HepG2 (cell line): ENCODE data around the gene LRP5. TPM values are rescaled to one million over a fixed set of nuclear protein-coding genes. Genes with fewer than 3 reads are reported as not detected.

Experiments used
- CREM ChIP-seq, 2 experiments: sonication (generic) in 1 of 2; formaldehyde crosslinking in 1 of 2; IDR thresholded peaks; 2 replicates each; pipeline versions ENCODE4 v1.4.0 to v1.6.1; 2016 to 2020; ENCODE audit warnings: antibody characterized with exemption in 1 of 2, mild to moderate bottlenecking in 1 of 2, missing genetic modification reagents in 1 of 2
- FOXA3 ChIP-seq: IDR thresholded peaks from 2 replicates; pipeline ENCODE4 v1.6.1; 2016; ENCODE audit warnings: missing genetic modification reagents, missing compliant biosample characterization
- HMG20B ChIP-seq: conservative IDR thresholded peaks from 2 replicates; pipeline ENCODE4 v1.6.1; 2016; ENCODE audit warnings: missing genetic modification reagents, missing compliant biosample characterization
- KAT2B ChIP-seq: fragments of 150-350 bp; IDR thresholded peaks from 2 replicates; pipeline ENCODE4 v1.6.1; 2014; ENCODE audit warnings: low read depth, low read length, borderline replicate concordance
- NCOA2 ChIP-seq: sonication (generic); formaldehyde crosslinking; IDR thresholded peaks from 2 replicates; pipeline ENCODE4 v1.8.0; 2022; ENCODE audit warnings: inconsistent platforms
- NCOR1 ChIP-seq: fragments of 200-600 bp; sonication (generic); IDR thresholded peaks from 2 replicates; pipeline ENCODE4 v1.7.0; 2017; ENCODE audit warnings: antibody characterized with exemption, low read length, borderline replicate concordance
- NFIC ChIP-seq: IDR thresholded peaks from 2 replicates; pipeline ENCODE4 v1.6.1; 2012; ENCODE audit warnings: mild to moderate bottlenecking, low read length, inconsistent platforms
- PITX1 ChIP-seq: sonication (generic); formaldehyde crosslinking; IDR thresholded peaks from 2 replicates; pipeline ENCODE4 v1.5.1; 2020; ENCODE audit warnings: mild to moderate bottlenecking, missing genetic modification reagents
- RBFOX2 ChIP-seq: fragments of 200-400 bp; formaldehyde crosslinking; IDR thresholded peaks from 2 replicates; pipeline ENCODE4 v1.6.1; 2017; ENCODE audit warnings: low read depth, mild to moderate bottlenecking, low read length
- RFX1 ChIP-seq: fragments of 450-650 bp; IDR thresholded peaks from 2 replicates; pipeline ENCODE4 v1.6.1; 2017
- SMAD1 ChIP-seq: sonication (generic); formaldehyde crosslinking; IDR thresholded peaks from 2 replicates; pipeline ENCODE4 v1.4.0; 2020; ENCODE audit warnings: missing genetic modification reagents, low read depth, mild to moderate bottlenecking, borderline replicate concordance
- SOX13 ChIP-seq, 3 experiments: fragments of 450-650 bp in 1 of 3; sonication (generic) in 1 of 3; formaldehyde crosslinking in 1 of 3; IDR thresholded peaks in 2 of 3; conservative IDR thresholded peaks in 1 of 3; 2 replicates each; pipeline versions ENCODE4 v1.5.0 to v1.6.1; 2016 to 2020; ENCODE audit warnings: antibody characterized with exemption in 1 of 3, mild to moderate bottlenecking in 1 of 3, missing compliant biosample characterization in 1 of 3, missing genetic modification reagents in 1 of 3, moderate library complexity in 1 of 3
- ZBTB7B ChIP-seq: sonication (generic); formaldehyde crosslinking; IDR thresholded peaks from 2 replicates; pipeline ENCODE4 v1.4.0; 2020; ENCODE audit warnings: missing genetic modification reagents
- ZFP82 ChIP-seq: sonication (generic); formaldehyde crosslinking; IDR thresholded peaks from 2 replicates; pipeline ENCODE4 v1.5.1; 2020; ENCODE audit warnings: mild to moderate bottlenecking, missing genetic modification reagents, borderline replicate concordance
- ZKSCAN8 ChIP-seq: IDR thresholded peaks from 2 replicates; pipeline ENCODE4 v1.6.1; 2016; ENCODE audit warnings: borderline replicate concordance, missing genetic modification reagents, missing compliant biosample characterization
- ZMYM2 ChIP-seq: sonication (generic); formaldehyde crosslinking; IDR thresholded peaks from 2 replicates; pipeline ENCODE4 v1.8.0; 2022; ENCODE audit warnings: mild to moderate bottlenecking, missing genetic modification reagents
- ZNF292 ChIP-seq: sonication (generic); formaldehyde crosslinking; IDR thresholded peaks from 2 replicates; pipeline ENCODE4 v1.8.1; 2022; ENCODE audit warnings: mild to moderate bottlenecking, low read depth, missing genetic modification reagents, borderline replicate concordance
- ZNF570 ChIP-seq: sonication (generic); formaldehyde crosslinking; IDR thresholded peaks from 2 replicates; pipeline ENCODE4 v1.4.0; 2020; ENCODE audit warnings: mild to moderate bottlenecking, missing genetic modification reagents, borderline replicate concordance
- ZNF605 ChIP-seq: sonication (generic); formaldehyde crosslinking; IDR thresholded peaks from 2 replicates; pipeline ENCODE4 v1.8.0; 2022; ENCODE audit warnings: mild to moderate bottlenecking, missing genetic modification reagents
- polyA plus RNA-seq, 8 experiments: library from polyadenylated mRNA; depleted of rRNA in 3 of 8; stranded (reverse) in 7 of 8; unstranded in 1 of 8; fragments of >200 nt; fragmentation: Illumina TruSeq in 4 of 8; extraction: Trizol in 4 of 8; gene quantifications; 2 replicates each; pipeline versions ENCODE4 v1.2.1 to v1.2.3, GENCODE V29; 2011 to 2016; ENCODE audit warnings: low read depth in 4 of 8, missing spikeins in 1 of 8, mixed read lengths in 1 of 8; ENCODE audit not compliant: insufficient read depth in 1 of 8
- total RNA-seq, 5 experiments: library from RNA; depleted of rRNA; stranded (reverse); fragments of >200 nt; fragmentation: Illumina TruSeq; extraction: Trizol; gene quantifications; 2 replicates each; pipeline ENCODE4 v1.2.3, GENCODE V29; 2016; ENCODE audit warnings: low read depth in 1 of 5
- TF ChIP-seq, protein P1 (sequence below): sonication (generic); formaldehyde crosslinking; IDR thresholded peaks from 2 replicates; pipeline ENCODE4 v1.4.0; 2020; ENCODE audit warnings: missing genetic modification reagents; ENCODE audit errors: not compliant biosample characterization
- TF ChIP-seq, protein P2 (sequence below): IDR thresholded peaks from 2 replicates; pipeline ENCODE4 v1.6.1; 2012; ENCODE audit warnings: inconsistent platforms
- TF ChIP-seq, protein P3 (sequence below): sonication (generic); formaldehyde crosslinking; IDR thresholded peaks from 2 replicates; pipeline ENCODE4 v1.4.0; 2020; ENCODE audit warnings: missing genetic modification reagents, borderline replicate concordance
- TF ChIP-seq, protein P4 (sequence below): sonication (generic); formaldehyde crosslinking; conservative IDR thresholded peaks from 2 replicates; pipeline ENCODE4 v1.4.0; 2020; ENCODE audit warnings: missing genetic modification reagents
- TF ChIP-seq, protein P5 (sequence below): sonication (generic); formaldehyde crosslinking; IDR thresholded peaks from 2 replicates; pipeline ENCODE4 v1.4.0; 2020; ENCODE audit warnings: missing genetic modification reagents

LRP5 gene
- total and polyA plus RNA-seq, 2 of the 13 experiments (the other 11 are each of a cell fraction or from before 2014, with no cell fraction given): 40.4 to 64.0 TPM

DNA sequence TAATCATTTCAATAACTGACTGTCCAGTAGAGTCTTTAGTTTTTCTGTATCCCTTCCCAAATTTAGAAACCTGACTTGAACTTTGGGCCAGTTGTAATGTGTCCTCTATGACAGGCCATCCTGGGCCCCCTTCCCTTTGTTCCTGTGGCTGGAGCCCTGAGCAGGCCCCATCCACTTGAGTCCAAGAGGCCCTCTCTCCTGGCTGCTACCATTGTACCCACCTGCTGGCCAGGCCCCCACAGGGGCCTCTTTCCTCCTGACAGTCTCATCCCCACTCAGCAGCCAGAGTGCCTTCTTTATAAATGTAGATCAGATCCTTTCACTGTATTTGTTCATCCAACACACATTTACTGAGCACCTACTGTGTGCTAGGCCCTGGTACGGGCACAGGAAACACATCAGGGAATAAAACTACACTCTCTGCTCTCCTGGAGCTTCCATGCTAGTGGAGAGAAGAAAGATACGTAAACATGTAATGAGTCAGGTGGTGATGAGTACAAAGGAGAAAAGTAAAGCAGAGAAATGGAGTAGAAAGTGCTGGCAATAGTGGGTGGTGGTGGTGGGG lies 2.7 kb upstream of the LRP5 start (continued):
- TF ChIP-seq, protein P1, sequence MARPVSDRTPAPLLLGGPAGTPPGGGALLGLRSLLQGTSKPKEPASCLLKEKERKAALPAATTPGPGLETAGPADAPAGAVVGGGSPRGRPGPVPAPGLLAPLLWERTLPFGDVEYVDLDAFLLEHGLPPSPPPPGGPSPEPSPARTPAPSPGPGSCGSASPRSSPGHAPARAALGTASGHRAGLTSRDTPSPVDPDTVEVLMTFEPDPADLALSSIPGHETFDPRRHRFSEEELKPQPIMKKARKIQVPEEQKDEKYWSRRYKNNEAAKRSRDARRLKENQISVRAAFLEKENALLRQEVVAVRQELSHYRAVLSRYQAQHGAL (CRISPR knock-in tag): no peak
- TF ChIP-seq KAT2B (no peak), RBFOX2 (0 out of 2 replicates have a peak, but pooled peaks have one; percentile 32), SMAD1 (CRISPR knock-in tag) (no peak), NFIC (0 out of 2 replicates have a peak, but pooled peaks have one; percentile 25), ZBTB7B (CRISPR knock-in tag) (peak; percentile 53; the same call in 1 of the 2 replicates), ZNF570 (CRISPR knock-in tag) (no peak), PITX1 (CRISPR knock-in tag) (0 out of 2 replicates have a peak, but pooled peaks have one; percentile 19), ZKSCAN8 (CRISPR knock-in tag) (0 out of 2 replicates have a peak, but pooled peaks have one; percentile 47), ZFP82 (CRISPR knock-in tag) (no peak), NCOA2 (CRISPR knock-in tag) (peak; percentile 41; the same call in 1 of the 2 replicates), ZMYM2 (CRISPR knock-in tag) (peak; percentile 18; the same call in 1 of the 2 replicates), CREM (IDR thresholded peaks at IDR 0.05) (peak; percentile 52; the same call in 1 of the 2 replicates), CREM (CRISPR knock-in tag; IDR thresholded peaks at IDR 0.05) (no peak), ZNF292 (no peak), RFX1 (no peak), SOX13 (IDR thresholded peaks at IDR 0.05) (0 out of 2 replicates have a peak, but pooled peaks have one; percentile 46), SOX13 (CRISPR knock-in tag; conservative IDR thresholded peaks at IDR 0.05 in 1 of 2, IDR thresholded peaks at IDR 0.05 in 1 of 2) (peak in 1 of 2 experiments; percentile 84; a peak in 2 of 4 replicates), HMG20B (CRISPR knock-in tag) (no peak), NCOR1 (peak; percentile 49; the same call in 1 of the 2 replicates), ZNF605 (CRISPR knock-in tag) (no peak), FOXA3 (CRISPR knock-in tag) (peak; percentile 29; the same call in 1 of the 2 replicates)
- TF ChIP-seq, protein P2, sequence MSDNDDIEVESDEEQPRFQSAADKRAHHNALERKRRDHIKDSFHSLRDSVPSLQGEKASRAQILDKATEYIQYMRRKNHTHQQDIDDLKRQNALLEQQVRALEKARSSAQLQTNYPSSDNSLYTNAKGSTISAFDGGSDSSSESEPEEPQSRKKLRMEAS: peak; percentile 23; the same call in 1 of the 2 replicates
- TF ChIP-seq, protein P3, sequence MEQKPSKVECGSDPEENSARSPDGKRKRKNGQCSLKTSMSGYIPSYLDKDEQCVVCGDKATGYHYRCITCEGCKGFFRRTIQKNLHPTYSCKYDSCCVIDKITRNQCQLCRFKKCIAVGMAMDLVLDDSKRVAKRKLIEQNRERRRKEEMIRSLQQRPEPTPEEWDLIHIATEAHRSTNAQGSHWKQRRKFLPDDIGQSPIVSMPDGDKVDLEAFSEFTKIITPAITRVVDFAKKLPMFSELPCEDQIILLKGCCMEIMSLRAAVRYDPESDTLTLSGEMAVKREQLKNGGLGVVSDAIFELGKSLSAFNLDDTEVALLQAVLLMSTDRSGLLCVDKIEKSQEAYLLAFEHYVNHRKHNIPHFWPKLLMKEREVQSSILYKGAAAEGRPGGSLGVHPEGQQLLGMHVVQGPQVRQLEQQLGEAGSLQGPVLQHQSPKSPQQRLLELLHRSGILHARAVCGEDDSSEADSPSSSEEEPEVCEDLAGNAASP (CRISPR knock-in tag): peak; percentile 15; the same call in 1 of the 2 replicates
- TF ChIP-seq, protein P4, sequence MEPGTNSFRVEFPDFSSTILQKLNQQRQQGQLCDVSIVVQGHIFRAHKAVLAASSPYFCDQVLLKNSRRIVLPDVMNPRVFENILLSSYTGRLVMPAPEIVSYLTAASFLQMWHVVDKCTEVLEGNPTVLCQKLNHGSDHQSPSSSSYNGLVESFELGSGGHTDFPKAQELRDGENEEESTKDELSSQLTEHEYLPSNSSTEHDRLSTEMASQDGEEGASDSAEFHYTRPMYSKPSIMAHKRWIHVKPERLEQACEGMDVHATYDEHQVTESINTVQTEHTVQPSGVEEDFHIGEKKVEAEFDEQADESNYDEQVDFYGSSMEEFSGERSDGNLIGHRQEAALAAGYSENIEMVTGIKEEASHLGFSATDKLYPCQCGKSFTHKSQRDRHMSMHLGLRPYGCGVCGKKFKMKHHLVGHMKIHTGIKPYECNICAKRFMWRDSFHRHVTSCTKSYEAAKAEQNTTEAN (CRISPR knock-in tag): 0 out of 2 replicates have a peak, but pooled peaks have one; percentile 19
- TF ChIP-seq, protein P5, sequence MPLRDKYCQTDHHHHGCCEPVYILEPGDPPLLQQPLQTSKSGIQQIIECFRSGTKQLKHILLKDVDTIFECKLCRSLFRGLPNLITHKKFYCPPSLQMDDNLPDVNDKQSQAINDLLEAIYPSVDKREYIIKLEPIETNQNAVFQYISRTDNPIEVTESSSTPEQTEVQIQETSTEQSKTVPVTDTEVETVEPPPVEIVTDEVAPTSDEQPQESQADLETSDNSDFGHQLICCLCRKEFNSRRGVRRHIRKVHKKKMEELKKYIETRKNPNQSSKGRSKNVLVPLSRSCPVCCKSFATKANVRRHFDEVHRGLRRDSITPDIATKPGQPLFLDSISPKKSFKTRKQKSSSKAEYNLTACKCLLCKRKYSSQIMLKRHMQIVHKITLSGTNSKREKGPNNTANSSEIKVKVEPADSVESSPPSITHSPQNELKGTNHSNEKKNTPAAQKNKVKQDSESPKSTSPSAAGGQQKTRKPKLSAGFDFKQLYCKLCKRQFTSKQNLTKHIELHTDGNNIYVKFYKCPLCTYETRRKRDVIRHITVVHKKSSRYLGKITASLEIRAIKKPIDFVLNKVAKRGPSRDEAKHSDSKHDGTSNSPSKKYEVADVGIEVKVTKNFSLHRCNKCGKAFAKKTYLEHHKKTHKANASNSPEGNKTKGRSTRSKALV (CRISPR knock-in tag): no peak
